Muscle layer of colon (tissue), 2 donors: ENCODE data around the gene ACOXL.

ENCODE experiments used
- H3K27ac ChIP-seq: one replicate; pipeline ENCODE4 v1.7.0; 2013; ENCODE audit warnings: low read depth, mild to moderate bottlenecking, low read length, moderate library complexity
- H3K27me3 ChIP-seq, 2 donors: one replicate each; pipeline ENCODE4 v1.7.0; 2013; ENCODE audit warnings: low read length in 2 of 2, mild to moderate bottlenecking in 2 of 2; ENCODE audit not compliant: insufficient read depth in 2 of 2, control insufficient read depth in 1 of 2
- H3K36me3 ChIP-seq: one replicate; pipeline ENCODE4 v1.7.0; 2013; ENCODE audit warnings: mild to moderate bottlenecking, low read length; ENCODE audit not compliant: insufficient read depth
- H3K4me1 ChIP-seq: one replicate; pipeline ENCODE4 v1.7.0; 2013; ENCODE audit warnings: mild to moderate bottlenecking, low read length; ENCODE audit not compliant: insufficient read depth
- H3K4me3 ChIP-seq, 2 donors: one replicate each; pipeline ENCODE4 v1.7.0; 2013; ENCODE audit warnings: low read length in 2 of 2, low read depth in 1 of 2, mild to moderate bottlenecking in 1 of 2, moderate library complexity in 1 of 2
- H3K9ac ChIP-seq: one replicate; pipeline ENCODE4 v1.7.0; 2013; ENCODE audit warnings: low read length
- H3K9me3 ChIP-seq: one replicate; pipeline ENCODE4 v1.7.0; 2013; ENCODE audit warnings: mild to moderate bottlenecking, low read length
- donor health status: abdominal sarcoma.
- donor health status: Adenocarcinoma of cecum.

The ACOXL gene

DNA sequence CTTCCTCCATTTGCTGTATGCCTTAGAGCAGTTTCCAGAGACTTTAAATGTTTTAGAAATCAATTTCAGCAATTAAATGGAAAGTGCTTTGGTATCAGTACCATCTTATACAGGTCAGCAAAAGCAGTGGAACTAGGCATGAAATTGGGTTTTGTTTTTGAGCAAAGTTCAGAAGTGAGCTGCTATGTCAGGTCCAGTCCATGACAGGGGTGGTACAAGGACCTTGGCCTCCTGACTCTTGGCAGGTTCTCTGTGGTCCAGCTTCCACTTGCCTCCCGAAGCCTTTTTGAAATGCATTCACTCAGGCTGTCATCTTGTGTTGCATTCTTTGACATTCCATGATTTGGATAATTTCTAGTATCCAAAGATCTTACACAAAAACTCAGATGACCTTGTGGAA is 159.3 kb downstream of the ACOXL start:
- Histone ChIP-seq H3K27ac (no peak overlapping the region), H3K4me3 (no peak overlapping the region), H3K27me3 (no peaks in the 10 kb centered on the region), H3K9me3 (peaks cover 5% of the 10 kb centered on the region), H3K9ac (no peak overlapping the region), H3K4me1 (no peaks in the 10 kb centered on the region), H3K36me3 (no peaks in the 10 kb centered on the region)

DNA sequence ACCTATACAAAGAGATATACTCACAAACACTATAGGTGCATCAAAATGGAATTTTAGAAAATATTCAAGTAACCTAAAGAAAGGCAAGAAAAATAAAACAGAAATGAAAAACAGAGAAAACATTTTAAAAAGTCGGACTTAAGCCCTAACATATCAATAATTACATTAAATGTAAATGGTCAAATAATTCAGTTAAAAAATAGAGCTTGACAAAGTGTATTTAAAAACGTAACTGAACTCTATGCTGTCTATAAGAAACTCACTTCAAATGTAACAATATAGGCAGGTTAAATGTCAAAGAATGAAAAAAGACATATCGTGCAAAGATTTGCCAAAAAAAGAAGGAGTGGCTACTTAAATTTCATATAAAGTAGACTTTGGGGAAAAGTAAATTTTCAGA is 163.9 kb downstream of the ACOXL start:
- H3K9ac ChIP-seq: no peak overlapping the region
- H3K4me3 ChIP-seq: no peak overlapping the region
- H3K9me3 ChIP-seq: peaks cover 5% of the 10 kb centered on the region

DNA sequence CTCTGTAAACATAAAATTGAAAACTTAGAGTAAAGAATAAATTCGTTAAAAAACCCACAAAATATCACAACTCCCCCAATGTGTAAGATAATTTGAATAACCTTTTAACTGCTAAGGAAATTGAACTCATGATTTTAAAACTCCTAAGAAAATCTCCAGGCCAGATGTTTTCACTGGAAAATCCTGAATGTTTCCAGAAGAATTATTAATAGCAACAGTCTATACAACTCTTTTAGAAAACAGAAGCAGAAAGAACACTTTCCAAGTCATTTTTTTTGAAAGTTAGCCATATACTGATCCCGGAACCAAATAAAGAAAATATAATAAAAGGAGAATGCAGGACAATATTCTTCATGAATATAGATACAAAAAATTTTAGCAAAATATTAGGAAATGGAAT is 165.6 kb downstream of the ACOXL start:
- Histone ChIP-seq H3K4me3 (no peak overlapping the region), H3K27me3 (no peaks in the 10 kb centered on the region), H3K36me3 (no peaks in the 10 kb centered on the region), H3K27ac (no peak overlapping the region), H3K9ac (no peak overlapping the region), H3K9me3 (peaks cover 5% of the 10 kb centered on the region), H3K4me1 (peaks cover 4% of the 10 kb centered on the region)

More for the DNA sequence above, 163.9 kb downstream of the ACOXL start:
- no peaks in the 10 kb centered on the region for H3K36me3 ChIP-seq
- no peaks in the 10 kb centered on the region for H3K4me1 ChIP-seq
- H3K27ac ChIP-seq: no peak overlapping the region
- H3K27me3 ChIP-seq: no peaks in the 10 kb centered on the region

DNA sequence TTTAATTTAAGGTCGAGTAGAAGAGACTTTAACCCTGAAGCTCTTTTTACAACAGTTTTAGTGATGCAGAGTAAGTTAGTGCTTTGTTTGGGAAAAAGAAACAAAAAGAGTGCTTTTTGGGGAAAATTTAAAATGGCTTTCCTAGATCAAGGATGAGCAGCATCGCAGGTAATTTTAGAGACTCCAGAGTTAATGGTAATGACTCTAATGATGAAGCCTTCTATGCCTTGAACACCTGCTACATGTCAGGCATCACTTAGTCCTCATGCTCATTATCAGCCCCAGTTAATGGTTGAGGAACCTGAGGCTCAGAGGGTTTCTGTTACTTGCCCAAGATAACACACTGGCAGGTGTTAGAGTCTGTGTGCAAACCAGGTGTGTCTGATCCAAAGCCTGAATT is 167.8 kb downstream of the ACOXL start:
- Histone ChIP-seq H3K4me1 (peaks cover 18% of the 10 kb centered on the region), H3K27me3 (no peaks in the 10 kb centered on the region), H3K4me3 (no peak overlapping the region), H3K9me3 (peaks cover 5% of the 10 kb centered on the region), H3K36me3 (no peaks in the 10 kb centered on the region), H3K27ac (no peak overlapping the region), H3K9ac (no peak overlapping the region)

DNA sequence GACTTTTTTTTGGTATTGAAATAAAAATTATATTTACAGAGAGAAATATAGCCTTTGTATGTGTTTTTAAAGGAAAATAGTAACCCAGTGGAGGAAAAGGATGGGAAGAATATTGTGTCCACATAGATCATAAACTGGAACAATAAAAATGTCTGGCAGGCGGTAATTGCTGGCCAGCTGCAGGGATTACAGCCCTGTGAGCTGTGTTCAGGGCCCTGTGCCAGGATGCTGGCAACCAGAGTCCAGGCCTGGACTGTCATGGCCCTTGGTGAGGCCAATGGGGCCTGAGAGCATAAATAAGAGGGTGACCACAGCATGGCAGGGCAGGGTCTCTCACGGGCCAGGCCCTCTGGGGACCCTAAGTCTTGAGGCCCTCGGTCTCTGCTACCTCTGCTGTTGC is 171.2 kb downstream of the ACOXL start:
- H3K36me3 ChIP-seq: no peaks in the 10 kb centered on the region
- H3K9me3 ChIP-seq: no peaks in the 10 kb centered on the region
- no peak overlapping the region for H3K4me3 ChIP-seq
- no peak overlapping the region for H3K9ac ChIP-seq
- H3K27ac ChIP-seq: no peak overlapping the region
- peaks cover 18% of the 10 kb centered on the region for H3K4me1 ChIP-seq
- no peaks in the 10 kb centered on the region for H3K27me3 ChIP-seq

DNA sequence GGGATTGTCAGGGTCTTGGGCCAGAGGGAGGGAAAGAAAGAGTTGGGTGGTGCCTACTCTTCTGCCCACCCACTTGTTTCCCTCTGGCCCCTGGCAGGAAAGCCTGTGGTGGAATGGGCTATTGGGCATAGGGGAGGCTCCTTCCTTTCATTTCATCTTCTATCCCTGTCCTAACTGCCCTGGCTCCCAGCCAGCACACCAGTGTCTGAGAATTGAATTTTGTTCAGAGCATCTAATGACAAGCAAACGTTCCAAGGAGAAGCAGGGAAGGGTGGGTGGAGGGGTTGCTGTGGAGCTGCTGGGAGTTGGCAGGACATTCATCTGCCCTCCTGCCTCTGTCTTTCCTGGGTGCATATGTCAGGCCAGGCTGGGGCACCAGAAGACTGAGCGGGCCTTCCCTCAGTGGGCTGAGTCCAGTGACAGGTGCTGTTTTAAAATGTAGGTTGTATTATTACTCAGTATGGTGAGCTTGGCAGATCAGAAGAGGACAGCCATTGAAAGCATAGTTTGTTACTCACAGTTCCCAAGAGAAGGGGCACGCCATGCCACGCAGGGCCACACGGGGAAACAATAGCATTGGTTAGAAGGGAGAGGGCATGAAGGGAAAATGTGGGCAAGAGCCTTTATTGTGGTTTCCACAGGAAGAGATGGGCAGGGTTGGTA is 171.9 kb downstream of the ACOXL start:
- Histone ChIP-seq H3K9me3 (no peaks in the 10 kb centered on the region), H3K27me3 (no peaks in the 10 kb centered on the region), H3K4me1 (peaks cover 18% of the 10 kb centered on the region), H3K27ac (no peak overlapping the region), H3K36me3 (no peaks in the 10 kb centered on the region), H3K9ac (no peak overlapping the region), H3K4me3 (no peak overlapping the region)

DNA sequence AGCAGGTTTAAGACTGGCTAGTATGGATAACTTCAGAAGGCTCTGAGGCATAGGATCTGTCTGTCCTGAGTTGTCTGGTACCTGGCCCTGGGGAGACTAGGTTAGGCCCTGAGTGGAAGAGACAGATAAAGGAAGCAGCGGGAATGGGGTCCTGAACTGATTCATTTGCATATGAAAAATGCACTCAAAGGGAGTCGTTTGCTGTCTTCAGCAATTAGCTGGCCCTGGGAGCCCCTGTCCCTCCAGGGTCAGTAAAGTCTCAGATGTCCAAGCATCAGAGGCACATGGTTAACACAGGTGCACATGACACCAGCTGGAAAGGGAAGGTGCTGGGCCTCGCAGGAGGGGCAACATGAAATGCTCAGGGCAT is 172.4 kb downstream of the ACOXL start:
- Histone ChIP-seq H3K4me1 (peaks cover 18% of the 10 kb centered on the region), H3K27ac (no peak overlapping the region), H3K27me3 (no peaks in the 10 kb centered on the region), H3K9me3 (no peaks in the 10 kb centered on the region), H3K9ac (no peak overlapping the region), H3K4me3 (no peak overlapping the region), H3K36me3 (no peaks in the 10 kb centered on the region)

DNA sequence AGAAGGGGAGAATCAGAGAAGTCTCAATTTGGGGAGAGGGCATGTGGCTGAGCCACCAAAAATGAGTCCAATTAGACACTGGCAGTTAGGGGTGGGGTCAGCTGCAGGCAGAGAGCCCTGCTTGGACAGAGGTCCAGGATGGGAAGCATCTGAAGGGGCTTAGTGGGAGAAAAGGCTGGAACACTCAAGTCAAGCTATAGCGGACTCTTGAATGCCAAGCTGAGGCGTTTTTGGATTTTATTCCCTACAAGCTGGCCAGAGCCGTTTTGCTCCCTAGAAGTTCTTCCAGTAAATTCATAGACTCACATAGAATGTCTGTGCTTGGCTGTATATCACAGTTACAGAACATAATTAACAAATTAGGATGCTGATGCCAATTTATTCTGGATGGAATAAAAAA is 172.8 kb downstream of the ACOXL start:
- no peaks in the 10 kb centered on the region for H3K9me3 ChIP-seq
- no peaks in the 10 kb centered on the region for H3K36me3 ChIP-seq
- no peak overlapping the region for H3K4me3 ChIP-seq
- peaks cover 18% of the 10 kb centered on the region for H3K4me1 ChIP-seq
- H3K9ac ChIP-seq: no peak overlapping the region
- H3K27me3 ChIP-seq: no peaks in the 10 kb centered on the region
- H3K27ac ChIP-seq: no peak overlapping the region

DNA sequence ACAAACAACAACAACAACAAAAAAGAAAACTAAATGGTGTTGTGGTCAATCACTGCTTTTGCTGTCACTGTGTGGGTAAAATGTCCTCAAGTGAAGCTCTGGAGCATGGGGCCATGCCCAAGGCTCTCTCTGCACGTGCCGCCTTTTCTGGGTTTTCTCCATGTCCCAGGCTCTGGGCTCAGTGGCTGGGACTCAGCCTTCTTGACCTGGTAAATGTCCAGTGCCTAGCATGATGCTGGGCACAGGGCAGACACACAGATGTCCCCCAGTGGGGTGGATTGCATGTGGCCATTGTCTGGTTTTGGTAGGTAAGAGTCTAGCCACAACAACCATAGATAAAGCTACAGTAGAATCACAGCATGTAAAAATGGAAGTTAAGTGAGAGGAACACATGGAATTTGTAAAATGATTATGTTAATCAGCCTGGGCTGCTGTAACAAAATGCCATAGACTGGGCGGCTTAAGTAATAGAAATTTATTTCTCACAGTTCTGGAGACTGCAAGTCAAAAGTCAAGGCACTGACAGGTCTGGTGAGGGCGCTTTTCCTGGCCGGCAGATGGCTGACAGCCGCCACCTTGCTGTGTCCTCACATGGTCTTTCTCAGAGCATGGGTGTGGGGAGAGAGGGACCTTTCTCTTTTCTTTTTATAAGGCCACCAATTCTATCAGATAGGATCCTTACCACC is 174.4 kb downstream of the ACOXL start:
- peaks cover 18% of the 10 kb centered on the region for H3K4me1 ChIP-seq
- H3K4me3 ChIP-seq: no peak overlapping the region
- H3K36me3 ChIP-seq: no peaks in the 10 kb centered on the region

DNA sequence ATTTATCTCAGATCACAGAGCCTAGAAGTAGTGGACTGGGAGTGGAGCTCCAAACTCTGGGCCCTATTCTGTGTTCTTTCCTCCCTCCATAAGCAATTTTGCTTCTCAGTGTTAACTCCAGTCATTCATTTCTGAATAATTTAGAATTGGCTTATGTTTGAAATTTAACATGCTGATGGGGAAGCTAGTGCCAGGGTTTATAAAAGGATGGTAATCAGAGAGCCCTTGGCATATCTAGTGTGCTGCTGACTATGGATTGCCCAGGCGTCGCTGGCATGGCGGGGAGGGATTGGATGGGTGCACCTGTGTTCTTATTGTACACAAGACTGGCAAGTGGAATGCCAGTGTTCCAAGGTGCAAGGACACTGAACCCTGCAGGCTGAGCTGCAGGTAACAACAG is 177.1 kb downstream of the ACOXL start:
- Histone ChIP-seq H3K4me1 (no peaks in the 10 kb centered on the region), H3K9me3 (no peaks in the 10 kb centered on the region), H3K27me3 (no peaks in the 10 kb centered on the region), H3K27ac (no peak overlapping the region), H3K36me3 (no peaks in the 10 kb centered on the region), H3K4me3 (no peak overlapping the region), H3K9ac (no peak overlapping the region)

More for the DNA sequence above, 174.4 kb downstream of the ACOXL start:
- H3K9me3 ChIP-seq: no peaks in the 10 kb centered on the region
- no peak overlapping the region for H3K27ac ChIP-seq
- no peaks in the 10 kb centered on the region for H3K27me3 ChIP-seq
- no peak overlapping the region for H3K9ac ChIP-seq

DNA sequence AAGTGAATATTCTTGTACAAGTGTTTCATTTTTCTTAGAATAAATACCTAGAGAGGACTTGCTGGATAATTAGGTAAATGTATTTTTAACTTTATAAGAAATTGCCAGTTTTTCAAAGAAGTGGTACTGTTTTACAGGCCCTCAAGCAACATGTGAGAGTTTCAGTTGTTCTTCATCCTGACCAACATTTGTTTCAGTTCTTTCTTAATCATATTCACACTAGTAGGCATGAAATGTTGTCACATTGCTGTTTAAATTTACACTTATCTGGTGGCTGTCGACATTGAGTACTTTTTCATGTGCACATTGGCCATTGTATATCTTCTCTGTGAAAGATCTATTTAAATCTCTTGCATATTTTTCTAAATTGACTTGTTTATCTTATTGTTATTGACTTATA is 178.1 kb downstream of the ACOXL start:
- H3K9me3 ChIP-seq: no peaks in the 10 kb centered on the region
- H3K36me3 ChIP-seq: no peaks in the 10 kb centered on the region
- H3K4me3 ChIP-seq: no peak overlapping the region
- no peak overlapping the region for H3K27ac ChIP-seq
- no peaks in the 10 kb centered on the region for H3K27me3 ChIP-seq
- no peak overlapping the region for H3K9ac ChIP-seq
- no peaks in the 10 kb centered on the region for H3K4me1 ChIP-seq

DNA sequence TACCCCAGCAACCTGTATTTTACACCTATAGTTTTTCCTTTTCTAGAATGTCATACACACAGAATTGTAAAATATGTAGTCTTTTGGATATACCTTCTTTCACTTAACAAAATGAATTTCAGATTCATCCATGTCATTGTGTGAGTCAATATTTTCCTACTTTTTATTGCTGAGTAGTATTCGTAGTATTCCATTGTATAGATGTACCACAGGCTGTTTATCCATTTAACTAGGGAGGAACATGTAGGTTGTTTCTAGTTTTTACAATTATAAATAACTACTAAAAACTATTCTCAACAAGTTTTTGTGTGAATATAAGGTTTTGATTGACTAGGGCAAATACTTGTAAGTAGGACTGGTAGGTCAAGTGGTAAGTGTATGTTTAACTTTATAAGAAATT is 187.4 kb downstream of the ACOXL start:
- no peaks in the 10 kb centered on the region for H3K4me1 ChIP-seq
- H3K9ac ChIP-seq: no peak overlapping the region

More for the DNA sequence above, 187.4 kb downstream of the ACOXL start:
- no peak overlapping the region for H3K4me3 ChIP-seq
- no peak overlapping the region for H3K27ac ChIP-seq
- H3K27me3 ChIP-seq: no peaks in the 10 kb centered on the region
- H3K36me3 ChIP-seq: no peaks in the 10 kb centered on the region
- H3K9me3 ChIP-seq: no peaks in the 10 kb centered on the region
